Karpas-422 (cell line): ENCODE data around the gene MYBPC2. TPM values are rescaled to one million over a fixed set of nuclear protein-coding genes. Genes with fewer than 3 reads are reported as not detected.

Experiments used
- DNase-seq: peaks from one replicate; pipeline ENCODE4 v3.0.0-alpha.2; 2015
- H2AFZ ChIP-seq: fragments of 200-600 bp; sonication (generic); 2 replicates; pipeline ENCODE4 v1.6.1; 2014; ENCODE audit warnings: antibody characterized with exemption, low read length, mixed read lengths
- H3K27ac ChIP-seq: fragments of 200-600 bp; sonication (generic); 2 replicates; pipeline ENCODE4 v1.5.1; 2014; ENCODE audit warnings: mild to moderate bottlenecking, low read length, moderate library complexity
- H3K27me3 ChIP-seq: fragments of 200-600 bp; sonication (generic); 2 replicates; pipeline ENCODE4 v1.6.1; 2014; ENCODE audit warnings: low read length, mixed read lengths
- H3K36me3 ChIP-seq: fragments of 200-600 bp; sonication (generic); 2 replicates; pipeline ENCODE4 v1.6.1; 2014; ENCODE audit warnings: low read length, mixed read lengths; ENCODE audit not compliant: insufficient read depth
- H3K4me1 ChIP-seq: fragments of 200-600 bp; sonication (generic); 2 replicates; pipeline ENCODE4 v1.6.1; 2014; ENCODE audit warnings: mild to moderate bottlenecking, low read length, mixed read lengths
- H3K4me2 ChIP-seq: fragments of 200-600 bp; sonication (generic); 2 replicates; pipeline ENCODE4 v1.6.1; 2014; ENCODE audit warnings: low read length, low read depth, mild to moderate bottlenecking; ENCODE audit not compliant: poor library complexity, severe bottlenecking
- H3K4me3 ChIP-seq: fragments of 200-600 bp; sonication (generic); 2 replicates; pipeline ENCODE4 v1.5.1; 2014; ENCODE audit warnings: mild to moderate bottlenecking, antibody characterized with exemption, low read length, mixed read lengths
- H3K79me2 ChIP-seq: fragments of 200-600 bp; sonication (generic); 2 replicates; pipeline ENCODE4 v1.6.1; 2014; ENCODE audit warnings: mild to moderate bottlenecking, low read length, mixed read lengths
- H3K9ac ChIP-seq: fragments of 200-600 bp; sonication (generic); 2 replicates; pipeline ENCODE4 v1.6.0; 2014; ENCODE audit warnings: low read length
- H3K9me2 ChIP-seq: fragments of 200-600 bp; sonication (generic), shearing (Covaris generic); replicated peaks from 2 replicates; pipeline ENCODE4 v1.6.0; 2014; ENCODE audit warnings: mild to moderate bottlenecking, low read length, moderate library complexity; ENCODE audit not compliant: insufficient read depth
- H3K9me3 ChIP-seq: fragments of 300-700, 200-600 bp; sonication (generic); 2 replicates; pipeline ENCODE4 v1.6.1; 2014; ENCODE audit warnings: low read length, mixed read lengths
- H4K20me1 ChIP-seq: fragments of 200-600 bp; sonication (generic); 2 replicates; pipeline ENCODE4 v1.6.1; 2014; ENCODE audit warnings: mild to moderate bottlenecking, antibody characterized with exemption, low read length, low read depth; ENCODE audit not compliant: insufficient read depth
- total RNA-seq: library from RNA; depleted of rRNA; stranded (reverse); fragments of >200 nt; shearing (Covaris generic); gene quantifications from 2 replicates; pipeline ENCODE4 v1.2.3, GENCODE V29; 2014; ENCODE audit warnings: low replicate concordance

Gene MYBPC2
- total RNA-seq, 1 experiment from 2014 or later, result 23.4 TPM

DNA sequence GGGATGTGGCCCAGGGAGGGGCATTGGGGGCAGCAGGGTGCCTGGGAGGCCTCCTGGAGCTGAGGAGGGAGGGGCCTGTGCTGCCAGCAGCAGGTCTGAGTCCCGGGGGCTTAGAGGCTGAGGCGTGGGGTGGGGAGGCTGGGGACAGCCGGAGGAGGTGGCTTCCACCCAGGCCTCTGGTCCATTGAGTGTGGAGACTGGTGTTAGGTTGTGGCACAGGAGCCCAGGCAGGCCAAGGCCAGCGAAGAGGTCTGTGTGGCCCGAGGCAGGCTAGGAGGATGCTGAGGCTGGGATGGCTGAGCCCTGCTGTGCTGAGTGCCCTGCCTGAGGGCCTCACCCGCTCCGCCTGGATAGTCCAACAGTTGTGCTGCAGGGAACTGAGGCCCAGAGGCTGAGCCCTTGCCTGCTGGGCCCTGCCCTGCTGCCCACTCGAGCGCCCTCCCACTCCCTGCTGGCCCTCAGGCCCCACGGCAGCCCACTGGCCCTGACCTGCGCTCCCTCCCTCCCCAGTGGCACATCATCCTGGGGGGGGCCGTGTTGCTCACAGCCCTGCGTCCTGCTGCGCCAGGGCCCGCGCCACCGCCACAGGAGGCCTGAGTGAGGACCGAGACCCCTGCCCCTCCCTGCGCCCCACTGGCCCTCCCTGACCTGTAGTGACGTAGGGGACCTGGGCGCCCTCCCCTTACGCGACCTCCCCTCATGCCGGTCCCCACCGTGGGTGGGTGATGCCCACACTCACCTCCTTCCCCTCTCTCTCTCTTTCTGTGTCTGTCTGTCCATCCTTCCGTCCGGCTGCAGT is 48.9 kb downstream of the MYBPC2 start:
- Histone ChIP-seq H3K9ac (no peak overlapping the region), H3K27ac (no peak overlapping the region), H3K27me3 (no peaks in the 10 kb centered on the region), H4K20me1 (no peaks in the 10 kb centered on the region), H3K4me2 (no peak overlapping the region), H3K79me2 (peaks cover 27% of the 10 kb centered on the region), H3K4me1 (peaks cover 8% of the 10 kb centered on the region), H2AFZ (no peak overlapping the region), H3K4me3 (no peak overlapping the region), H3K9me2 (no peaks in the 10 kb centered on the region), H3K9me3 (peaks cover 28% of the 10 kb centered on the region), H3K36me3 (peaks cover 61% of the 10 kb centered on the region)
- no peak for DNase-seq

DNA sequence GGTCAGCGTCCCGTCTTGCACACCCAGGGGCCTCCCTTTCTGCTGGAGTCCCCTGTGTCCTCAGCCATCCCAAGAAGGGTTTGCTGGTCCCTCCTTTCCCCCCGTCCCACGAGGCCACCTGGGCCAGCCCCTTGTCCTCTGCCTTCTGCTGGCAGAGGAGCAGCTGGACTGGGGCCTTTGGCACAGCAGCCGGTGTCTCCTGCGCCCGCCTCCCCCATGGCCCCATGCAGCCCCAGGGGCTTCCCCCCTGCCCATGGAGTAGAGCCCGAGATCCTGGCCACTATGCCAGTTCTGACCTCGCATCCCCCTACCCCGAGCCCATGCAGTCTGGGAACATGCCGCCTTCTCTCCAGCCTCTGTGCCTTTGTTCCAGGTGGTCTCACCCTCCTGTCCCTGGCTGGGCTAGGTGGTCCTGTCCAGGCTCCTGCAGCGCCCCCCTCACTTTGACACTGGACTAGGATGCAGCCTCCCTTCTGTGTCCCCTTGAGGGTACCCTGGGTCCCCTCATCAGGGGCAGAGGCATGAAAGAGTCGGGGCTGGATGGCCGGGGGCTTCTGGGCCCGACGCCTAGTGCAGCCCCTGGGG is 49.7 kb downstream of the MYBPC2 start:
- Histone ChIP-seq H3K4me3 (no peak overlapping the region), H3K9me3 (peaks cover 30% of the 10 kb centered on the region), H3K79me2 (peaks cover 19% of the 10 kb centered on the region), H3K9me2 (no peaks in the 10 kb centered on the region), H3K9ac (no peak overlapping the region), H2AFZ (no peak overlapping the region), H3K4me1 (peaks cover 3% of the 10 kb centered on the region), H3K27ac (no peak overlapping the region), H3K4me2 (no peak overlapping the region), H4K20me1 (0 out of 2 replicates have a peak, but pooled peaks cover 3% of the 10 kb centered on the region), H3K27me3 (no peaks in the 10 kb centered on the region), H3K36me3 (peaks cover 61% of the 10 kb centered on the region)
- no peak for DNase-seq

GRCh38 chr19:50482916-50483315 is 50.2 kb downstream of the MYBPC2 start:
- Histone ChIP-seq H3K9ac (no peak overlapping the region), H3K4me1 (no peaks in the 10 kb centered on the region), H3K27me3 (no peaks in the 10 kb centered on the region), H3K9me2 (no peaks in the 10 kb centered on the region), H4K20me1 (0 out of 2 replicates have a peak, but pooled peaks cover 4% of the 10 kb centered on the region), H2AFZ (no peak overlapping the region), H3K27ac (no peak overlapping the region), H3K4me3 (no peak overlapping the region), H3K36me3 (peaks cover 55% of the 10 kb centered on the region), H3K79me2 (peaks cover 14% of the 10 kb centered on the region), H3K4me2 (no peak overlapping the region), H3K9me3 (peaks cover 27% of the 10 kb centered on the region)
- no peak for DNase-seq

DNA sequence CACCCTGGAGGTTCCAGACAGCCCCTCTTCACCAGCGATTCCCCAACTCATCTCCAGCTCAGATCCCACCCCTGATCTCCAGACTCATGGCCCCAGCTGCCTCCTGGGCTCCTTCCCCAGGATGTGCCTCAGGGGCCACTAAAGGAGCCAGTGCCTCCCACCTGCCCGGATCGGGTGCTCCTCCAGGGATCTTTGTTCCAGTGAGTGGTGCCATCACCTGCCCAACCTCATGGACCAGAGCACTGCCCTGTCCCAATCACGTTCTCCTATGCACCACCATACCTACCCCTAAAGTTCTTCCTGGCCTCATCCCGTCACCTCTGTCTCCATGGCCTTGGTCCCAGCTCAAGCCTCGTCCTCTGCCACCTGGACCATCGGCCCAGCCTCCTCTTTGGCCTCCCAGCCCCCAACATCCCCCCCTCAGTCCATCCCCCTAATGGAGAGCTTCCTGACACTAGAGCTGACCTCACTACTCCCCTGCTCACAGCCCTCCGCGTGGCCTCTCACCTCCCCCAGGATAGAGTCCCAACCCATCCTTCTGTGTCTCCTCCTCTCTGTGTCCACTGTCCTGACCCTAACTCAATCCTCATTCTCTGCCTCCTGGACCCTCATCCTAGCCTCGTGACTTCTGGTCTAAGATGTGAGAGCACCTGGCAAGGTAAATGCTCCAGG is 52.7 kb downstream of the MYBPC2 start:
- no peak overlapping the region for H3K4me3 ChIP-seq
- H2AFZ ChIP-seq, result no peak overlapping the region
- 0 out of 2 replicates have a peak, but pooled peaks cover 4% of the 10 kb centered on the region for H4K20me1 ChIP-seq
- H3K27ac ChIP-seq, result no peak overlapping the region
- no peaks in the 10 kb centered on the region for H3K9me2 ChIP-seq
- peaks cover 20% of the 10 kb centered on the region for H3K9me3 ChIP-seq
- H3K79me2 ChIP-seq, result no peaks in the 10 kb centered on the region
- no peak for DNase-seq
- no peak overlapping the region for H3K4me2 ChIP-seq
- no peaks in the 10 kb centered on the region for H3K4me1 ChIP-seq
- H3K36me3 ChIP-seq, result peaks cover 30% of the 10 kb centered on the region
- H3K27me3 ChIP-seq, result no peaks in the 10 kb centered on the region
- no peak overlapping the region for H3K9ac ChIP-seq

GRCh38 chr19:50486823-50487515 is 54.3 kb downstream of the MYBPC2 start:
- Histone ChIP-seq H3K79me2 (no peaks in the 10 kb centered on the region), H3K36me3 (peaks cover 23% of the 10 kb centered on the region), H3K9ac (no peak overlapping the region), H3K4me3 (no peak overlapping the region), H3K27me3 (no peaks in the 10 kb centered on the region), H3K4me1 (peaks cover 4% of the 10 kb centered on the region), H3K4me2 (no peak overlapping the region), H3K9me2 (no peaks in the 10 kb centered on the region), H3K9me3 (peaks cover 20% of the 10 kb centered on the region), H4K20me1 (0 out of 2 replicates have a peak, but pooled peaks cover 4% of the 10 kb centered on the region), H3K27ac (no peak overlapping the region), H2AFZ (no peak overlapping the region)
- peak; percentile 97 for DNase-seq

DNA sequence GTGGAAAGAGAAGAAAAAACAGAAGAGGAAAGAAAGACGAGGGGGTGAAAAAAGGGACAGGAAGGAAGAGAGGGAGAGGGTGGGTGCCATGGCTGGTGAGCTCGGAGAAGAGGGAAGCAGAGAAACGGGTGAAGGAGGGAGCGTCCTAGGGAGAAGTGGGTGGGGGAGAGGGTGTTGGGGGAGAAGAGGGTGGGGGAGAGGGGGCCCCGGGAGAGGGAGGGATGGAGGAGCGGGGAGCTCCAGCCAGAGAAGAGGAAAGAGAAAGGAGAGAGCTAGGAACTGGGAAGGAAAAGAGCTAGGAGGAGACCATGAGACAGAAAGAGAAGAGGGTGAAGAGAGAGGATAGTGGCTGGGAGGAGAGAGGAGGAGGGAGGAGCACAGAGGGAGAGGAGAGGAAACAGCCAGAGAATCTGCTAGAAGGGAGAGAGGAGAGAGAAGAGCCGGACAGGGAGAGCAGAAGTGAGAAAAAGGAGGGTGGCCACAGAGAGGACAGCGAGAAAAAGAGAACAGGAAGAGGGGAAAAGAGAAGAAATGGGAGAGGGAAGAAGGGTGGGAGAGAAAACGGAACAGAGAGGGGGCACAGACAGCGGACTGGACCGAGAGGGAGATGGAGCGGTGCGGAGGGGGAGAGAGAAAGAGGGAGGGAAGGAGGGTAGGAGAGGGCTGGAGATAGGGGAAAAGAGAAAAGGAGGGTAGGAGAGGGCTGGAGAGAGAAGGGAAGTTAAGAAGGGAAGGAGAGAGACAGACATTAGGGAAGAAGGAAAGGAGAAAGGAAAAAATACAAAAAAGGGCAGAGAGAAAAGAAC is 55.9 kb downstream of the MYBPC2 start:
- no peaks in the 10 kb centered on the region for H3K79me2 ChIP-seq
- H3K9me3 ChIP-seq, result peaks cover 20% of the 10 kb centered on the region
- 0 out of 2 replicates have a peak, but pooled peaks cover 4% of the 10 kb centered on the region for H4K20me1 ChIP-seq
- no peak for DNase-seq
- H3K4me2 ChIP-seq, result no peak overlapping the region
- H3K9ac ChIP-seq, result no peak overlapping the region
- H3K27me3 ChIP-seq, result no peaks in the 10 kb centered on the region
- no peak overlapping the region for H2AFZ ChIP-seq
- no peaks in the 10 kb centered on the region for H3K9me2 ChIP-seq
- peaks cover 10% of the 10 kb centered on the region for H3K4me1 ChIP-seq
- peaks cover 9% of the 10 kb centered on the region for H3K36me3 ChIP-seq
- no peak overlapping the region for H3K27ac ChIP-seq
- H3K4me3 ChIP-seq, result no peak overlapping the region

DNA sequence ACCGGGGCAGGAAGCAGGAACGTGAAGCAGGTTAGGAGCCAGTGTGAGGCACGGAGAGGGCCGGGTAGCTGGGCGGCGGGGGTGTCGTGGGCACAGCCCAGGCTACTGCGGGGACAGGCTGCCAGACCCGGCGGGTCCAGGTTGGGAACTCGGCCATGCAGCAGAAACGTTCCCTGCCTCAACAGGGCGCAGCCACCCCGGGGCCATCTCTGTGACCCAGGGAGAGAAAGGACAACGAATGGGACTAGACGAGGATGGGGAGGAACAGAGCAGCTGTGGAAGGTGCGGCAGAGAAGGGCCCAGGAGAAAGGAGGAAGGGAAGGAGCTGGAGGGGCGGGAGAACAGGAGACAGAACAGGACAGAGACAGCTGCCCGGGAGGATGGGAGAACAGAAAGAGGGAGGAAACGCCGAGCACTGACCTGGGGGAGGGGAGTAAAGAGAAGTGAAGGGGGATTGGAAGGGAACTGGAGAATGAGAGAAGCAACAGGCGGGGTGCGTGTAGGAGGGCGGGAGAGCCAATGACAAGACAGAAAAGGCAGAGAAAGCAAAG is 56.8 kb downstream of the MYBPC2 start:
- Histone ChIP-seq H3K4me1 (peaks cover 10% of the 10 kb centered on the region), H4K20me1 (0 out of 2 replicates have a peak, but pooled peaks cover 4% of the 10 kb centered on the region), H3K9me3 (peaks cover 20% of the 10 kb centered on the region), H3K27ac (no peak overlapping the region), H3K27me3 (no peaks in the 10 kb centered on the region), H2AFZ (no peak overlapping the region), H3K4me2 (no peak overlapping the region), H3K36me3 (peaks cover 4% of the 10 kb centered on the region; the same call in 1 of the 2 replicates), H3K9ac (no peak overlapping the region), H3K4me3 (no peak overlapping the region), H3K9me2 (no peaks in the 10 kb centered on the region), H3K79me2 (no peaks in the 10 kb centered on the region)
- no peak for DNase-seq
